K562 (cell line): ENCODE results near the gene JAKMIP2. TPM values are rescaled to one million over a fixed set of nuclear protein-coding genes. Genes with fewer than 3 reads are reported as not detected.

Source experiments
- CHD2 ChIP-seq: IDR thresholded peaks from 2 replicates; pipeline ENCODE4 v1.6.1; 2011; ENCODE audit warnings: low read depth, low read length
- ETV5 ChIP-seq: sonication (generic); formaldehyde crosslinking; IDR thresholded peaks from 2 replicates; pipeline ENCODE4 v1.4.0; 2020; ENCODE audit warnings: low read depth, mild to moderate bottlenecking, missing genetic modification reagents
- FOXP4 ChIP-seq: sonication (generic); formaldehyde crosslinking; IDR thresholded peaks from 2 replicates; pipeline ENCODE4 v1.8.0; 2022; ENCODE audit warnings: mild to moderate bottlenecking, missing genetic modification reagents, borderline replicate concordance
- NCOA6 ChIP-seq: fragments of 450-650 bp; IDR thresholded peaks from 2 replicates; pipeline ENCODE4 v1.6.1; 2017; ENCODE audit warnings: mild to moderate bottlenecking
- SAP30 ChIP-seq: fragments of 200-600 bp; sonication (generic); IDR thresholded peaks from 2 replicates; pipeline ENCODE4 v1.6.1; 2012; ENCODE audit warnings: borderline replicate concordance, low read depth, mild to moderate bottlenecking, moderate library complexity, low read length, control low read depth, inconsistent platforms; ENCODE audit not compliant: insufficient read depth, poor library complexity, severe bottlenecking
- TEAD2 ChIP-seq: fragments of 450-650 bp; IDR thresholded peaks from 2 replicates; pipeline ENCODE4 v1.6.1; 2016; ENCODE audit warnings: missing genetic modification characterization, control low read depth, missing compliant biosample characterization
- THRB ChIP-seq: fragments of 450-650 bp; formaldehyde crosslinking; conservative IDR thresholded peaks from 2 replicates; pipeline ENCODE4 v1.4.0; 2022; ENCODE audit warnings: mild to moderate bottlenecking, missing genetic modification characterization
- ZBTB49 ChIP-seq: sonication (generic); formaldehyde crosslinking; IDR thresholded peaks from 2 replicates; pipeline ENCODE4 v1.8.0; 2022; ENCODE audit warnings: missing genetic modification reagents, mild to moderate bottlenecking, borderline replicate concordance
- polyA plus RNA-seq, 8 experiments: library from polyadenylated mRNA; depleted of rRNA in 4 of 8; stranded (reverse) in 5 of 8; unstranded in 3 of 8; fragments of >200 nt; fragmentation: Nextera tagmentation in 2 of 8; fragmentation: Illumina TruSeq in 1 of 8; extraction: Ambion mirVana in 2 of 8; extraction: Trizol in 1 of 8; gene quantifications; 2 replicates each; pipeline versions ENCODE4 v1.2.1 to v1.2.3, GENCODE V29; 2011 to 2014; ENCODE audit warnings: inconsistent platforms in 1 of 8, missing spikeins in 1 of 8
- total RNA-seq, 7 experiments: library from RNA; depleted of rRNA in 6 of 7; stranded (reverse); fragments of >200 nt in 6 of 7; fragmentation: Illumina TruSeq in 2 of 7; extraction: Trizol in 2 of 7; gene quantifications; 2 replicates each; pipeline versions ENCODE4 v1.2.1 to v1.2.3, GENCODE V29; 2011 to 2021; ENCODE audit warnings: low replicate concordance in 1 of 7

JAKMIP2 gene
- total and polyA plus RNA-seq, 9 of the 15 experiments (the other 6 are each of a cell fraction or from before 2014, with no cell fraction given): not detected

- TF ChIP-seq ZBTB49 (CRISPR knock-in tag): no peak
- TF ChIP-seq CHD2: no peak
- no peak for TF ChIP-seq SAP30
- TF ChIP-seq THRB (CRISPR knock-in tag): no peak
- TF ChIP-seq FOXP4 (CRISPR knock-in tag): no peak
- no peak for TF ChIP-seq ETV5 (CRISPR knock-in tag)
- TF ChIP-seq NCOA6: no peak
- no peak for TF ChIP-seq TEAD2 (tag)
Observed at GRCh38 chr5:147674411-147674810, 108.1 kb downstream of the JAKMIP2 start (continued).
